ENCODE results near the gene SLC44A1.

The SLC44A1 gene

GRCh38 chr9:105403552-105404248 is 159.2 kb downstream of the SLC44A1 start:
- no peak for DNase-seq

GRCh38 chr9:105405514-105406131 is 161.2 kb downstream of the SLC44A1 start:
- peak; percentile 66 for DNase-seq

DNA sequence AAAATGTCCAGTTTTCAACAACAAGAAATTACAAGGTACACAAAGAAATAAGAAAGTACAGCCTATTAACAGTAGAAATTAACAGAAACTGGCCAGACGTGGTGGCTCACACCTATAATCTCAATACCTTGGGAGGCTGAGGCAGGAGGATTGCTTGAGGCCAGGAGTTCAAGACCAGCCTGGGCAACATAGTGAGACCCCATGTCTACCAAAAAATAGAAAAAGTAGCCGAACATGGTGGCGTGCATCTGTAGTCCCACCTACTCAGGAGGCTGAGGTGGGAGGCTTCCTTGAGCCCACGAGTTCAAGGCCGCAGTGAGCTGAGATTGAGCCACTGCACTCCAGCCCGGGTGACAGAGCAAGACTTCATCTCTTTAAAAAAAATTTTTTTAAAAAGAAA is 161.9 kb downstream of the SLC44A1 start:
- DNase-seq, result no peak

GRCh38 chr9:105413525-105413924 is 169.1 kb downstream of the SLC44A1 start:
- DNase-seq, result no peak

DNA sequence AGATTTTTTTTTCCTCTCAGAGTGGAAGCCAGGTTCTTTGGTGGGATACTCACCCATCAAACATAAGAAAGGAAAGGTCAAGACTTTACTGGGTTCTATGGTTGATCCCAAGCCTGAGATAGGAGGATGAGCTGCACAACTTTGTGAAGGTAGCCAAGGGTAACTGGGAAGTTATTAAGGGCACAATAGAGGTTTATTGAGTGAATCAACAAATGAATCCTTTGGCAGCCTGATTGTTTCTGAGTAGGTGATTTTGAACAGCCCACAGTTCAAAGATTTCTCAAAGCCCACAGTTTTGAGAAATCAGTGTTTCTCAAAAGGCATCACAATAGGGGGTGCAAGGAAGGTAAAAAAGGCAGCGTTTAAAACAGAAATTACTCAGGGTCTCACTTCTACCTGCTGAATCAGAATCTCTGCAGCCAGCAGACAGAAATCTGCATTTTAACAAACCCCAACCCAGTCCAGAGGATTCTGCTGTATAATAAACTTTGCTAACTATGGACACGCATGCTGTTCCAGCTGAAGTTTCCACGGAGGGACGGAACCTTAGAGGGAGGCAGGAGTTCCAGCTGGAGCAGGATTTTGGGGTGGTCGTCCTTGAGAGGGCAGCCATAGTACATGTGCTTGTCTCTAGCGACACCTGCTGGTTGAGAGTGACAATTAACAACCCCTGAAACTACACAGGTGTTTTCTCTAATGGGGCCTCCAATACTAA is 170.7 kb downstream of the SLC44A1 start:
- DNase-seq, result no peak

DNA sequence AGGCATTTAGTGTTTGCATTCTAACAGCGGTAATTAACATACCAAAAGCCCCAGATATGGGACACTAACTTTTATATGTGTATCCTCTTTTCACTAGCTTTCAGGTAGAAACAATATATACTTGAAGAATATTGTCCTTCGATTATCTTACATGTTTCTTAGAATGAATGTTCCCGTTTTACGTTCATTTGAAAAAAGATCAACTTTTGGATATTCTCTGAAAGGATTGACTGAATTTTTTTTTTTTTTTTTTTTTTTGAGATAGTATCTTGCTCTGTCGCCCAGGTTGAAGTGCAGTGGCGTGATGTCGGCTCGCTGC is 171.2 kb downstream of the SLC44A1 start:
- no peak for DNase-seq

- DNase-seq, result no peak
Measured at GRCh38 chr9:105416840-105417239, 172.4 kb downstream of the SLC44A1 start.

DNA sequence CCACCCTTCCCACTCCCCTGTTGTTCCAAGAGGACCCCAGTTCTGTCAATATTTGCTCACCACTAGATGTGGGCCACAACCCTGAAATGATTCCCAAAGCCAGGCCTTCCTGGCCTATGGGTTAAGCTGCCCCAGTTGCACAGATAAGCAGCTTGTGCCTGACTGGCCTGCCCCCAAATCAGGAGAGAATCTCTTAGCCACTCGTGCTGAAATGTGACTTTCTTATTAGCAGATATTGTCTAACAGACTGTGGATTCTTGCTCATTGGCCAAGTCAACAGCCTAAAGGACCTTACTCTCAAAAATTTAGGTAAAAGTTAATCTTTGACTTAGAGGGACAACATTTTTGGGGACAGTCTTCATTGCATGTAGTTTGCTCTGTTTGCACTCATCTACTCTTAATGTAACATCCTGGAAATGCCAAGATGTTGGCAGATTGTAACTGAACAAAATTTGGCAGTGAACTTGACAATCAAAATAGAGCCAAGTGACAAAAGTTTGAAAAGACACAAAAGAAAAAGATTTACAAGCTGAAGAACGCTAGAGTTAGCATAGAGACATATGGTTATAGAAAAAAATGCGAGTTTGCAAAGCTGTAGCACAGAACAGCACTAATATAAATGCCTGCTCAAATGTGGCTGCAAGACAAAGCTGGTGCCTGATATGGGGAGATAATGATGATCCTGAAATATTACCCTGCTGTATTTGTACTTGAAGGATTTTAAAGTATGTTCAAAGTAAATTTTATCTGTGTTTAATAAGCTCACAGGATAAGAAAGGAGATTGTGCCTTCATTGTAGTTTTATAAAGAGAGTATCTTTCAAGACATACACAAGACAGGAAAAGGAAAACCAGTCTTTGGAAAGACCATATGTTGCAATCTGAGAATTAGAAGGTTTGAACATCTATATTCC is 174.4 kb downstream of the SLC44A1 start:
- DNase-seq, result peak; percentile 8

DNA sequence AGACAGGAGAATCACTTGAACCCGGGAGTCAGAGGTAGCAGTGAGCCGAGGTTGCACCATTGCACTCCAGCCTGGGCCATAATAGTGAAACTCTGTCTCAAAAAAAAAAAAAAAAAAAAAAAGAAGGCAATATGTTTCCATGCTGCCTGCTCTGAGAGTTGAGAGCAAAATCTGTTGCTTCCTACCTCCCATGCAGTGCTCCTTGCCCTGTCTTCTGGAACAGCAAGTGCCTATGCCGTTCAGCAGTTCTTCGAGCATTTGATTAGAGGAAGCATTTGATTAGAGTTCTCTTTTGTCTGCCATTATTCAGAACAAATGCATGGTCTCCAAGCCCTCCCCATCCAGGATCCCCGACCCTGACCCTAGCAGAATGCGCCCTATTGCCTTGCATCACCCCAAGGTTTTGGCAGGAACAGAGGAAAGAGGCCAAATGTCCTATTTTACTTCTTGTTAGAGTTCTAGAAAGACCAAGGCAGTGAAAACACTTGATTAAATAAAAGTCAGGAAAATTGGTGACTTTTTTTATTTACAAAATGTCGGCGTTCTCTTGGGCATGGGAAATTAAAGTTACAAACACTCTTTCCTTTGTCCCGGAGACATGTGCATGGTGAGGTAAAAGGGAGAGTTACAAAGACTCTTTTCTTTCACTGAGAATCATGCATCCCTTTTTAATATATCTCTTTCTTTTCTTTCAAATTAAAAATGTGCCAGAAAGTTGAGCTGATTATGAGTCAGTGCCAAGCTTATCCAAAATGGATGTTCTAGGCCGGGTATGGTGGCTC is 175.6 kb downstream of the SLC44A1 start:
- DNase-seq, result no peak

- DNase-seq, result no peak
Measured at GRCh38 chr9:105421154-105421553, 176.7 kb downstream of the SLC44A1 start.

- DNase-seq, result no peak
Measured at GRCh38 chr9:105421864-105422263, 177.4 kb downstream of the SLC44A1 start.

GRCh38 chr9:105425816-105426433 is 181.5 kb downstream of the SLC44A1 start:
- DNase-seq, result no peak

- DNase-seq, result no peak
Measured at GRCh38 chr9:105426657-105427056, 182.2 kb downstream of the SLC44A1 start.

DNA sequence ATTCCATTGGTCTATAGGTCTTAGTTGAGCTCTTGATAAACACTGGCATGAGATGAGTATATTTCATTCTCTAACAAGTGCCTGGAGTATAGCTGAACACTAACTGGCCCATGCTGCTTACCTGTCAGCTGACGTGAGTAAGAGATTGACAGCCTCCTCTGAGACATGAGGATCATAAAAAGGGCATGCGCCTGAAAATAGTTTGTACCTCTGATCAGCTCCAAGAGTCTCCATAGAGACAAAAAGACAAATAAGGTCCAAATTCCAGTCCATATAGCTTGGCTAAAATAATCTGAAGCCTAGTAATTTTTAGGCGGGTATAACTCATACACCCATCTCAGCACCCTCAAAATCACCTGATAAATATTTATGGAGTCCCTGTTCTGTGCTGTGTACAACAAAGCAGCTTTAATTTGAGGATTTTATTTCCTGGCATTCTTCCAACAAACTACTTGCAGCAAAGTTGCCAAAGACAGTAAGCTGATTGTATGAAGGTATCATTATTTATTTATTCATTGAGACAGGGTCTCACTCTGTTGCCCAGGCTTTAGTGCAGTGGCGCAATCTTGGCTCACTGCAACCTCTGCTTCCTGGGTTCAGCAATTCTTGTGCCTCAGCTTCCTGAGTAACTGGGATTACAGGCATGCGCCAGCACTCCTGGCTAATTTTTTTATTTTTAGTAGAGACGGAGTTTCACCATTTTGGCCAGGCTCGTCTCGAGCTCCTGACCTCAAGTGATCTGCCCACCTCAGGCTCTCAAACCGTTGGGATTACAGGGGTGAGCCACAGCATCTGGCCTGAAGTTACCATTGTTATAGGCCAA is 187.2 kb downstream of the SLC44A1 start:
- DNase-seq, result no peak

GRCh38 chr9:105432247-105432842 is 187.9 kb downstream of the SLC44A1 start:
- DNase-seq, result no peak

GRCh38 chr9:105435453-105435852 is 191.0 kb downstream of the SLC44A1 start:
- no peak for DNase-seq

GRCh38 chr9:105436783-105437182 is 192.3 kb downstream of the SLC44A1 start:
- DNase-seq, result no peak

GRCh38 chr9:105437704-105438103 is 193.3 kb downstream of the SLC44A1 start:
- DNase-seq, result no peak

- no peak for DNase-seq
Measured at GRCh38 chr9:105438141-105438806, 193.8 kb downstream of the SLC44A1 start.

DNA sequence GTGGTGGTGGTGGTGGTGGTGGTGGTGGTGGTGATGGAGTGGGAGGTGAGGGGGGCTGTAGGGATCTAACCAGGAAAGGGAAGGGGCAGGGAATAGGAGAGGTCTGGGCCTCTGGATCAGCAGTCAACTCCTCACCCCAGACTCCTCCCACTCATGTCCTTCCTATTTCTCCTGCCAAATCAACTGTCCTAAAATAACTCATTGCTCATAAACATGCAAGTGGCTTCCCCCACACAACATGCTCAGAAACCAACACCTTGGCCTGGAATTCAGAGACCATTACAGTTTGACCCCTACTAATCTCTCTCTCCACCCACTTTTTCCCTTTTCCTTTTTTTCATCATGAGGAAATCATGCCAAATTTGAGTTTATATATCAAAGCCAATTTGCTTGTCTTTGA is 195.0 kb downstream of the SLC44A1 start:
- no peak for DNase-seq
